ENCODE measurements around the gene SYNRG.

GRCh38 chr17:37553401-37553966, 55.7 kb downstream of the SYNRG start:
- TF ChIP-seq POLR2AphosphoS5 (IDR thresholded peaks at IDR 0.05; ENCODE audit: borderline replicate concordance, low read depth, low read length) (no peak), EZH2 (IDR thresholded peaks at IDR 0.05) (no peak), FOXP2 (optimal IDR thresholded peaks at IDR 0.05; ENCODE audit: control extremely low read depth, extremely low read length, insufficient read depth) (no peak)

Measured in SK-N-MC (cell line).